GM19397 (cell line): Measurements from ENCODE around the gene PRKG1.
"Not testable (repeated sequence)": the region's sequence is repeated elsewhere in the genome, so short reads cannot be mapped to it uniquely, and the experiment has no call there.

ENCODE experiments used
- ATAC-seq: cut with Tn5 transposase; IDR thresholded peaks from one replicate; pipeline ENCODE4 v1.9.1; 2021; ENCODE audit warnings: mild to moderate bottlenecking, moderate library complexity; ENCODE audit not compliant: unreplicated experiment

Gene PRKG1

DNA sequence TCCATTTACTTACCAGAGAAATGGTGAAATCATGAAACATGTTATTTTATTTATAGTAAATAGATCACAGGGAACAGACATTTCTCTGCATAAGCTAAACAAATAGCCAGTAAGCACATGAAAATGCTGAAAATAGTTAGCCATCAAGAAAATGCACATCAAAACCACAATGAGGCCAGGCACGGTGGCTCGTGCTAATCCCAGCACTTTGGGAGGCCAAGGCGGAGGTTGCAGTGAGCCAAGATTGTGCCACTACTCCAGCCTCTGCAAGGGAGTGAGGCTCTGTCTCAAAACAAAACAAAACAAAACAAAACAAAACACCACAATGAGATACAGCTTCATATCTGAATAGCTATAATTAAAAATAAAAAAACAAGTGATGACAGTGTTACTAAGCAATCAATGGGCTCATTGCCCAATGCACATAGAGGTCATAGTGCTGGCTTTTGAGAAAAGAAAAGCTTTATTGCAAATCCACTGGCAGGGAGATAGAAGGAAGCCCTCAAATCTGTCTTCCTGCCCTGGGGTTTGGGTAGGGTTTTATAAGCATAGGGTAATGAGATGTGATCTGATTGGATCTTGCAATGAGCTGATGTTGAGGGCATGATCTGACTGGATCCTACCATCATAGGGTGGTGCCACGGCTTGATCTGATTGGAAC, 608.9 kb downstream of the PRKG1 start:
- ATAC-seq: no peak

DNA sequence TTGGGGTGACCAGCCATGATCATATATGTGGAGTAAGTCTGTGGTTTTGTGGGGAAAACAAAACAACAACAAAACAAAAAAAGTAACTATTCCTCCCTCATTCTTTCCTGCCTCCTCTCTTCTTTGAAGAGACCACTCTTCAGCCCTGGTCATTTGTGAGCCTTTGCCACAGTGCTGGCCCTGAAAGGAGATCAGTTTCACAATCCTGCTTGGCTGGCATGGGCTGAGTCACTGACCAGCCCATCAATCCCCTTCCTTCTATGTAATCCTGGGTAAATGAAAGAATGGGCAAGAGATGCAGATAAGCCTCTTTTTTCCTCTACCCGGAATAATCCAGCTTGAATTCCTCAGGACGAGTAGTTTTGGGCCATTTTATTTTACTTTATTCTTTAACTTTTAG, 611.5 kb downstream of the PRKG1 start:
- no peak for ATAC-seq

DNA sequence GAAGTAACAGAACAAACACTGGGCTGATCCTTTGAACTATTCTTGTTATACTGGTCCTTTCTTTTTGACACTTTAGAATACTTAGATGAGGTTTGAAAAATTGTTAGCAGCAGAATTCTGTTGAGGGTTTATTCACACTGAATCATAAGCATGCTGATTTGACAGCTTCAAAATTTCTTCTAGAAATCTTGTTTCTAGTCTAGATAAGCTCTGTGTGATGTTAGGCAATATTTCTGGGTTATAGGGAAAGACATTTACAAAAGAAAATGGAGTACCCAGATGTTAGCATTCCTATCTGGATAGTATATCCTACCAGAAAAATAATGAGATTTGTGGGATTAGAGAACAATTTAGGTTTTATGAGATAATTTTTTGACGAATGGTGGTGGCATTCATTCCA, 613.0 kb downstream of the PRKG1 start:
- no peak for ATAC-seq

DNA sequence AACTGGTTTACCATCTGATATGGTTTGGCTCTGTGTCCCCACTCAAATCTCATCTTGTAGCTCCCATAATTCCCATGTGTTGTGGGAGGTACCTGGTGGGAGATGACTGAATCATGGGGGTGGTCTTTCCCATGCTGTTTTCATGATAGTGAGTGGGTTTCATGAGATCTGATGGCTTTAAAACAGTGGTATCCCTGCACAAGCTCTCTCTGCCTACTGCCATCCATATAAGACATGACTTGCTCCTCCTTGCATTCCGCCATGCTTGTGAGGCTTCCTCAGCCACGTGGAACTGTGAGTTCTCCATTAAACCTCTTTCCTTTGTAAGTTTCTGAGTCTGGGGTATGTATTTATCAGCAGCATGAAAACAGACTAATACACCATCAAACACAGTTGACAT, 614.5 kb downstream of the PRKG1 start:
- ATAC-seq: not testable (repeated sequence)

DNA sequence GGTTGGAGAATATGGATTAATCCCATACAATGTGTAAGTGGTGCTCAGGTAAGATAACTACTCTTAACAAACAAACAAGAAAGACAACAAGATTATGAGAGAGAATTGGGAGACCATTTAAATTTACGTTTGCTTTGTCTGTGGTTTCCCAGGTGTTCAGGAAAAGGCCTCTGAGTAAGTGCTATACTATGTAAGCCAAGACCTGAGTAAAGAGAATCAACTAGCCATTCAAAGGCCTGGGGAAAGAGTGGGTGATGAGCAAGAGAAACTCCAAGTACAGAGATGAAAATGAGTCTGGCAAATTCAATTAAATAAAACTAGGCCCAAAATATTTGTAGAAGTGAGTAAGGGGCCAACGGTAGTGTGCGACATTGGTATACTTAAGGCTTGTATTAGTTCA, 615.2 kb downstream of the PRKG1 start:
- no peak for ATAC-seq

DNA sequence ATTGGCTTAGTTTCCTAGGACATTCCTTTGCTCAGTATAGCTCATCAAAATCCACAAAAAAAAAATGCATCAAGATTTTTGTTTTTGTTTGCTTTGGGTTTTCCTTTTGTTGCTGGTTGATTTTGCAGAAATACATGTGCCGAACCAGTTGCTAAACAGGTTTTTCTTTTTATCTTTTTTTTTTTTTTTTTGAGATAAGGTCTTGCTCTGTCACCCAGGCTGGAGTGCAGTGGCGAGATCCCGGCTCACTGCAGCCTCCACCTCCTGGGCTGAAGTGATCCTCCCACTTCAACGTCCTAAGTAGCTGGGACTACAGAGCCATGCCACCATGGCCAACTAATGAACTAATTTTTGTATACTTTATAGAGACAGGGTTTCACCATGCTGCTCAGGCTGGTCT, 616.8 kb downstream of the PRKG1 start:
- ATAC-seq: no peak

DNA sequence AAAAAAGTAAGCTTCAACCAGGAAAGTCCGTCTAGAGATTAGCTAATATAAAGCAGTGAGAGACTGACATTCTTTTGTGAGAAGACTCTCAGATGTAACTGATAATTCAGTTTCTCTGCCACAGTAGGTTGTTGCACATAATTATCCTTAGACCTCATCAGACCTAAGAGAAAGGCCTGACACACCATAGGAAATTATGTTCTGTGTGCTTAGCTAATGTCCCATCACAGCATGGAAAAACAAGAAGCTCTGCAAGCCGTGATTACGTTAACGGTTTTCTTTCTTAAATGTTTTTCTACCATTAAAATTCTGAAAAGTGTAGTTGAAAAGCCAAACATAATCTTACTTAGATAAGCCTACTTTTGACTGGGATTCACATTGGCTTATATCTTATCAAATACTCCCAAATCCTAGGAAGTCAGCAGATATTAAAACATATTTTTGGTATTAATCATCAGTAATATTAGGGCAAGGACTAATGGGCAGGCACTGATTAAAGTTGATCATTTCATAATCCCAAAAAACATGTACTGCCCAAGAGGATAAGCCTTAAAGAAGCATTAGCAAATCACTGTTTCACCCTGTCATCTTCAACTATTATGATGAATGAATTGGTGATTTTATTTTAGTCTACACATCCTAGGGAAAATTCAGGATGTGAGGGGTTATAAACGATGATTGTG, 619.9 kb downstream of the PRKG1 start:
- no peak for ATAC-seq

DNA sequence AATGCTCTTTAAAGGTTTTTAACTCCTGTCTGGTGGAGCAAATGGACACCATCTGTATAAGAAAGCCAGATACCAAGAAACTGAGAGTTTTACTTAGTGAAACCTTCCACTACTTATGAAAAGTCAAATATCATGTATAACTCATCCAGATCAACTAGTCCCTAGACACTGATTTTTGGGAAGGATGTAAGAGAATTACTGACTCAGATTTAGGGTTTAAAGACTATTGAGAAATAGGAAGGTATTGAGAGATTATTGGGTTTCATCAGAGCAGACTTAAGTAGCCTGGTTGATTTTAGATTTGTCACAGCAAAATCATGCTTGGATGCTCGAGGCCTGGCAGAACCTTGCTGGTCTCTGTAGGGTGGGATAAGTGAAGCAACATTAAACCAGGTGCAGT, 622.0 kb downstream of the PRKG1 start:
- ATAC-seq: no peak

DNA sequence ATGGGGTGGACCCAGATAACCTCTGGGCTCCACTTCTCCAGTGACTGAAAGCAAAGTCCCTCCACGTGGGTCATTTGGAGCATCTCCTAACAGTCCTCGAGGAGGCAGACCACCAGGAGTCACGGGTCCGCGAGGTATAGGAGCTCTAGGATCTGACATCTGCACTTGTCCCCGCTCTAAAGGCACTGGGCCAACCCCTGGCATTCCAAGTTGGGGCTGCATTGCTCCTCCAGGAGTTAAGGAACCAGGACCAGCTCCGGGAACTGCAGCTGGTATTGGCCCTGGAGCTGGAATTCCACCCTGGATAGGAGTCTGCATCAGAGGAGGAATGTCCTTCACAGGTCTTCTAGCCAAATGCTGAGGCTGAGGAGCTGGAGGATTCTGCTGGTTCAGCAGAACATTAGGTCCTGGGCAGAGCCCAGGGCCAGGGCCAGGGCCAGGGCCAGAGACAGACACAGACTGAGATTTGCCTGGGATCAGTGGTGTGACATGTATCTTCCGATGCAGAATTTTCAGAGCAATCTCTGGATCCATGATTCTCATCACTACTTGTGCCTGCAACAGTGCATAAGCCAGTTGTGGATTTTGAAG, 624.3 kb downstream of the PRKG1 start:
- no peak for ATAC-seq

DNA sequence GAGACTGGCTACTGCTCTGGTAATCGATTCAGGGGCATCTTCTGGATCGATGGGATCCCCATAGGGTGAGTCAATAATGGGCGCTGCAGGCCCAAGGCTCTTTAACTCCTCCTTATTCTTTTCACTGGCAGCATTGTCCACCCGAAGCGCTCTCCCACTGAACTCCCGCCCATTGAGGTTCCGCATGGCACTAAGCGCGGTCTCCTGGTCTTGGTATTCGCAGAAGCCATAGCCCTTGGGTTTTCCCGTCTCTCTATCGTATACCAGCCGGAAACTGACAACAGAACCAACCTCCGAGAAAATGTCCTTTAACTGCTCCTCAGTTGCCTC, 624.8 kb downstream of the PRKG1 start:
- ATAC-seq: peak; percentile 29

DNA sequence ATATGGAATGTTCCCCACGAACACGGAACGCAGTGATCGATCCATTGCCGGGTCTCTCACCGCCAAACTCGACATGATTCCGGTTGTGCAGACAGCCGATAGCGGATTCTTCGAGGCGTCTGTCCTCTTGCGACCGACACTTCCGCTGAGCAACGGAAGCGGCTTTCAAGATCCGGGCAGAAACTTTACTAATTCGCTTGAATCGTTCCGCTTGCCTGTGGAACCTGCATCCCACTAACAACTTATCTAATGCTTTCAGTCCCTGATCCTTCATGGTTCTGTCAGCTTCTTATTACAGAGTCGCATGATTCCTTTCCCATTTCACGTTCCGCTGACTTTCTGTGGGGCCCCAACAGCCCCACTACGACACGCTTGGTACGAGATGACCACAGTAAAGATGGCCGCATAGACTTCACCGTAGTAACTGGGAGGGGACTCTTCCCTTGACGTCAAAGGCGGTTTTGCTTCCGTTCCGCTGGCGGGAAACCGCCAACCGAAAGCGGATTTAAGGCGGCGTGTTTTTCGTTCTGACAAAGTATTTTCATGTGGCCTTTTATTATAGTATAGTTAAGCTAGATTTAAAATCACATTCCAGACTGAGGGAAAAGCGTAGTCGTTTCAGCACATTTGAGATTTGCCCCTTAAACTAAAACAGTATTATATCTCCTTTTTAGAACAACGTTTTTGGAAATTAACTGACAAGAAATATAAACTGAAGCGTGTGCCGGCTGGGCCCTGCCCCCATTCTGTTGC, 625.4 kb downstream of the PRKG1 start, which contains the start of gene CSTF2T:
TSS of gene CSTF2T (minus strand) at position 121 of the 753 bp plus-strand sequence. CDS start at position 75, 46 bp downstream.
- ATAC-seq: peak; percentile 94

DNA sequence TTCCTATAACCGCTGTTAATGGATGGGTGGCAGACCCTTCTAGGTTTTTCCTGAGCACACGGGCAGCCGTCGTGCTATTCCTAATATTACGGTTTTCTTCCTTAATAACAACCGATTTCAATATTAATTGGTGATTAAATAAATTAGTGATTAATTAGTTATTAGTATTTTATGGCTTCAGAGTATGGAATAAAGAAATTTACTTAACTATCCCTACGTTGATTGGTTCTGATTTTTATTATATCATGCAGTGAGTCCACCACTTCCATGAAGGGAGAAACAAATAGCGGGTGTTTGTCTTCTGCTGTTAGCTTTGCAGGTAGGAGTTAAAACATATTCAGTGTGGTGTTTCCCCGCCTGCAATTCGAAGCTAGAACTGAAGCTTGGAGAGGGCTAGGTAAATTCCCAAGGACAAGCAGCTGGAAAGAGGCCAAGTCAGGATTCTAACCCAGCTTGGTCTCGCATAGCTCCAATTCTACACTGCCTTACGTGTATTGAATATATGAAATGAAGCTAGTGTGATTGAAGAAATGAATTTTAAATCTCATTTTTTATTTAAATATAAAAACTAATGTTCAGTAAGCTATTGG, 626.0 kb downstream of the PRKG1 start:
- ATAC-seq: no peak

DNA sequence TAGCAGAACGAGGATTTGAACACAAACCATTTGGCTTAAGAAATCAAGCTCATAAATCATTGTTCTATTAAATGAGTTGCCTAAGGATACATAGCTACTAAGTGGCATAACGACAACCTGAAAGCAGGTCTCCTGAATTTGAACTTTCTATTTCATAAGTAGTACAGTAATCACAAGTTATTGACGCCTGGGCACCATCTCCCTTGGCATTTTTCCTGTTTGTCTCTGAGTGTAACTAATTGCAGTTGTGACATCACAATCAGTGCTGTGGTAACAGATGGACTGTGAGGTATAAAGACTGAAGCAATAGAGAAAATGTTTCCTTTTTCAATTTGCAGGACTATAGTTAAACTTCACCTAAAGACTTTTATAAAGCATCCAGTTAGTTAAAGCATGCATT, 631.5 kb downstream of the PRKG1 start:
- ATAC-seq: no peak

DNA sequence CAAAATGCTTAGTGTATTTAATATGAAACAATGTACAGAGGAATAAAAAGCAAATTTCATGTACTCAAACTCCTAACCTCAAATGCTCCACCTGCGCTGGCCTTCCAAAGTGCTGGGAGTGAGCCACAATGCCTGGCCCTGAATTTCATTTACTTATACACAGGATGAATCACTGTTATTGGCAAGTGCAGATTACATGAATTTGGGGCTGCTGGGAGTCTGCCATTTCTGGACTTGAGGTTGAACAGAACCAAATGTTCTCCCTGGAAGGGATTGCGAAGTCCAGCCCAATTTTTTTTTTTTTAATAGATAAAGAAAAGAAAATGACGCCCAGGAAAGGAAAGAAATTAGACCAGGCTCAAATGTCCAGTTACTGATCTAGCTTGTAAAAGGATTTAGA, 631.9 kb downstream of the PRKG1 start:
- no peak for ATAC-seq

DNA sequence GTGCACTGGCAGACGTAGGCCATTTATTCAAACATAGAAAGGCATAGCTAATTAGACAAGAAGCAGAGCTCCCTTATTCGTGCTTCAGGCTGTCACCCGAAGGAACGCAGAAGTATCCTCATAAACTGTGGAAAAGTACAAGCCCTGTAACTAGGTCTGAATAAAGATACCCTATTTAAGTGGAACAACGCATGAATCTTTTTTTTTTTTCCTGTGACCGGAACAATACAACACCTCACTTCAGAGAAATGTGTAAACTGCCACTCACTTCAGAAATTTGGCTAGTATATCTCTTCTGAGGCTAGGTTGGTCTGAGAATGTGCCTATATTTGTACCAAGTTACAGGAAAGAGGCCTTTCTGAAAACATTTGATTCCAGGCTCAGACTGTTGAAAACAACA, 633.1 kb downstream of the PRKG1 start:
- ATAC-seq: no peak

DNA sequence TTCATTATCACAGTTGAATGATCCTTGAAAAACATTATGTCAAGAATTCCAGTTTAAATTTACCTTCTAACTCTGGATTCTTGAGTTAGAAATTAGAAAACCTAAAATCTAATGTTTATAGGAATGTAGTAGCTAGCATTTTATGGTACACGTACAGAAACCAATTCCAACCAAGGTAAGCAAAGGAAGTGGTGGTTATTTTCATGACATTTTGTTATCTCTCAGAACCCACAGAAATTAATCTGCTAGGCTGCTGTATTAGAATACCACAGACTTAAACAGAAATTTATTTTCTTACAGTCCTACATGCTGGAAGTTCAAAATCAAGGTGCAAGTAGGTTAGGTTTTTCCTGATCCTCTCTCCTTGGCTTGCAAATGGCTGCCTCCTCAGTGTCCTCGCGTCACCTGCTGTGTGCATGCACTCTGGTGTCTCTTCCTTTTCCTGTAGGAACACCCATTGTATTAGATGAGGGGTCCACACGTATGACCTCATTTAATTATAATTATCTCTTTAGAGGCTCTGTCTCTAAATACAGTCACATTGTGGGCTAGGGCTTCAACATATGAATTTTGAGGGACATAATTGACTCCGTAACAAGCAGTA, 633.6 kb downstream of the PRKG1 start:
- ATAC-seq: no peak

DNA sequence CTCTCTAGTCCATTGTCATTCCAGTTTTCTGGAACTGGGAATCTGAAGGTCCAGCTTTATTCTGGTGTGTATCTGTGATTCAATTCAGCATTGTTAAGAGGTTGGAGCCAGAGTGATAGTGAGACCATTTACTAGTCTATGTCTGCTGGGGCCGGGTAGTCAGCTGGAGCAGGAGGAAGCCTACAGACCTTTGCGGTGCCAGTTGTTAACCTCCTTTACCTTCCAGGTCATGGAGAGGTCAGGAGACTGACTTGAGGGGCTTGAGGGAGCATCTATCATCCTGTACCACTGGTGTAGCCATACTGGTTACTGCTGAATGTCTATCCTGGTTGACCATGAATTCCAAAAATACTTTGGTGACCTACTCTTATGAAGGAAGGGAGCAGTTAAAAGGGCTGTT, 634.3 kb downstream of the PRKG1 start:
- no peak for ATAC-seq

DNA sequence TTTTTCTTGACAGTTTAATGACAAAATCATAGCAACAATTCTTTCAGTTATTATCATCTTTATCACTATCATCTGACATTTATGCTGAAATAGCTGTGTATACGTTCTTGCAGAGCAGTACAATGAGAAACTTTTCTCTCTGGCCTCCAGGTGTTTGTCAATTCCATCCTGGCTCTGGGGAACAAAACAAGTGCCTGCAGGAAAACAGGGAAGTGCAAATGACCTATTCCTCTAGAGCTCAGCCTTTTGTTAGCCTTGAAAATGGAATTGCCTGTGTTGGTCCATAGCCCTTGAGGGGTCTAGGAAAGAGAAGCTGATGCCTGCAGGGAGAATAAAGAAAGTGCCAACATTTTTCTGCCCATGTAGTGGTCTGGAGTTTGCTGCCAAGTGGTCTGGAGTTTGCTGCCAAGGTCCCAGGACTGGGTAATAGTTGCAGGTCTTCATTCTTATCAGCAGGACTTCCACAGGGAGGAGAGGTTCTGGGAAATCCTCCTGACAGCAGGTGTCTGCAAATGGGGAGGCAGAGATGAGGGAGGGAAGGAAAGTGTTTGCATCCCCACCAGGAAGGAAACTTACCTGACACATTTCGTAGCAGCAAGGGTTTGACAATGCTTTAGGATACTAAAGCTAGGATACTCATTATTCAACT, 635.2 kb downstream of the PRKG1 start:
- no peak for ATAC-seq

DNA sequence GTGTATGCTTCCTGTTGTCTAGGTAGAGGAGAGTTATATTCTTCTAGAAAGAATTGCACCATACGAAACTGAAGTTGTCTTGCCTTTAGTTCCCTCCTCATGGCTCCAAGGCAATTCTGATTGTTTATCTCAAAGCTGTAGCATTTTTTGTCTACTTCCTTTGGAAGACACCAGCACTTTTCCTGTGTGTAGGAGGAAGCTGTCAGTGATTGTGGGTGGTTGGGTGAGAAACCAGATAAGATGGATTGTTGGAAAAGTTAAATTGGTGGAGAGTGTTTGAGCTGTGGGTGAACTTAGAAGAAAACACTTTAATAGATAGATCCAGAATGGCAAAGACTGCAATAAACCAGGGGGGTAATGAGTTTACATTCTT, 637.2 kb downstream of the PRKG1 start:
- ATAC-seq: no peak

DNA sequence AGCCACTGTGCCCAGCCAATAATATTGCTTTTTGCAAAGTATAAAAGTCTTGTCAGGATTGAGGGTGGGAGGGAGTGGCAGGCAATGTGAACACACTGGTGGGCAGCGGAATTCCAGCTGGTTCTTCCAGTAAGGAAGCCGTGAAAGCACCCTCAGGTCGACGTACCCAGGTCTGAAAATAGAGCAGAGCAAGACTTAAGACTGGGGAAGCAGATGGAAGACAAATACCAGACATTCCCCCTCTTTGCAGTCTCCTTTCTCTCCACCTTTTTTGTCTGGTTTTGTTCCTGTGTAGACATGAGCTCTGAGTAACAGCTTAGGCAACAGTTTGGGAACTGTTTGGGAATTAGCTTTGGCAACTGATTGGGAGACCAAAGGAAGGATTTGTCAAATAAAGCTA, 642.7 kb downstream of the PRKG1 start:
- no peak for ATAC-seq
